H4 (cell line): ENCODE results near the gene TPM2. TPM values are rescaled to one million over a fixed set of nuclear protein-coding genes. Genes with fewer than 3 reads are reported as not detected.

Experiments
- DNase-seq: peaks from one replicate; pipeline ENCODE4 v3.0.0-alpha.2; 2015; ENCODE audit warnings: low spot score
- total RNA-seq: library from RNA; depleted of rRNA; stranded (reverse); fragments of >200 nt; shearing (Covaris generic); gene quantifications from 2 replicates; pipeline ENCODE4 v1.2.3, GENCODE V29; 2014; rRNA removed

TPM2 gene
- total RNA-seq, result 2.7 and 3.9 TPM in 2 replicates

DNA sequence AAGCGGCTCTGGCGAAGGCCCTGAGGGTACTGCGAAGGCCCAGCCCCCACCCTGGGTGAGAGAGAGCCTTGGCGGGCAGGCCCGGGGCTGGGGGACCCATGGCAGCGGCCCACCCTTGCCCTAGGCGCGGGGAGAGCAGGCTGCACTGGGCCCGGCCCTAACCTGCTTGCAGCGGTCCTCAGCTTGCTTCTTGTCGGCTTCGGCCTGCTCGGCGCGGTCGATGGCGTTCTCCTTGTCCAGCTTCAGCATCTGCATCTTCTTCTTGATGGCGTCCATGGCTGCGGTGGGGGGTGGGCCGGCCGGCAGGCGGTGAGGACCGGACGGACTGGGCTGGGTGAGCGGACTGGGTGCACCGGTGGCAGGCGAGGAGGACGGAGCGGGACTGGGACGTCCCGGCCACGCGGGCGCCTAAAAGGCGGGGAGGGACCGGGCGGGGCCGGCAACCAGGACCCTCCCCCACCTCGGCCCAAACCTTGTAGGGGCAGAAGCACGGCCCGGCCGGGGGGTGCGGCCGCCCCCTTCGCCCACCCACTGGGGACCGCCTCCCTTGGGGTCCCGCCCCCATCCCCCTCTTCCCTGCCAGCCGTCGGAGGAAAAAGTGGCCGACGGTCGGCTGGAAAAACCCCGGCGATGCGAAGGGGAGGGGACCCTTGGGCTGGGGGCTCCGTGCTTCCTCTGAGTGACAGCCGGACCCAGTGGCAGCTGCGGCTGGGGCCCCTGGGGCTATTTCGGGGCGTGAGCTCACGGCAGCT lies at the start of gene TPM2:
TSS of gene TPM2 (minus strand) at position 384 of the 752 bp plus-strand sequence. CDS start at position 276, 108 bp downstream.
- no peak for DNase-seq

DNA sequence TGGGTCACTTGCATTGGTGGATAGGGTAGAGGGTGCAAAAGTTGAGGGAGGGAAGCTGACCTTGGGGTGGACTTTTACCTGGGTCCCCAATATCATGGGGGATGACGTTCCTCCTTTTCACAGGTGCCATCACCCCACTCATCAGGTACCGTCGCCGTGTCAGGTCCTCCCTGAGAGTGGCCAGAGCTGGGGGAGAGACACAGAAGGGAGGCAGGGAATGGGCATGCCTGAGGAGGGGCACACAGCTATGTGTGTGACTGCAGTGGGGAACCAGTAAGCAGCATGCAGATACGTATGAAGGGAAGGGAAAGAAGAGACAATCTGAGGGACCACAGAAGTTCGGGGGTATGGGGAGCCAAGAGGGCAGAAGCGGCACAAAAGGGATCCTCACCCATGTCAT lies 49.2 kb upstream of the TPM2 start:
- DNase-seq, result no peak

DNA sequence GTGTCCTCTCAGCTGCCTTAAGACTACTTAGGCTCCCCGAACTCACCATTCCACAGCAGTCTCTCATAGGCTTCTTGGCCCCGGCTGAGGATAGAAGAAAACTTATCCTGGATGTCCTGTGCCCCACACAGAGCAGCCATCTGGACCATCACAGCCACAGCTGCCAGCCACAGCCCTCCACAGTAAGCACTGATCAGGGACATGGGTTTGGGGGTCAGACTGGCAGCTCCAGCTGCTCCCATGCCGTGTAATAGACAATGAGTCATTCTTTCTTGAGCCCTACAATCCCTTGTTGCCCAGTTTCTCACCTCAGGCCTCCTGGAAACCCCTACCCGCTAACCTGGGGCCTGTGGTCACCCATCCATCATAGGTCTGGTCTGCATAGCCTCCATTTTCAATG lies 48.5 kb upstream of the TPM2 start:
- no peak for DNase-seq

DNA sequence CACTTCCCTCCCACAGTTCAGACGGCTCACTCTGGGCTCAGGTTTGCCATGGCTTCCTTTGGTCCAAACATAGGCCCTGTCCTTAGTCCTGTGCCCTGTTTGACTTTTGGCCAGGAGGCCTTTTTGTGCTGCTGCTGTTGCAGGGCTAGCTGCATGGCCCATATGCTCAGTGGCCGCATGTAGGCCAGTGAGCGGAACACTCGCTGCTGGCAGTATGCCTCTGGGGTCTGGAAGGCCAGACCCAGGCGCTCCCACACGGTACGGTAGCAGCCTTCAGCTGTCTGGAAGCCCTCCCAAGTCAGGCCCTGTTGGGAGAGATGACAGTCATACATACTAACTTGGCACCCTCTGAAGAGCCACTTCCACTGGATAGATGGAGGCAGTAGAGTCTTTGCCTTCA lies 47.4 kb upstream of the TPM2 start:
- DNase-seq, result no peak

DNA sequence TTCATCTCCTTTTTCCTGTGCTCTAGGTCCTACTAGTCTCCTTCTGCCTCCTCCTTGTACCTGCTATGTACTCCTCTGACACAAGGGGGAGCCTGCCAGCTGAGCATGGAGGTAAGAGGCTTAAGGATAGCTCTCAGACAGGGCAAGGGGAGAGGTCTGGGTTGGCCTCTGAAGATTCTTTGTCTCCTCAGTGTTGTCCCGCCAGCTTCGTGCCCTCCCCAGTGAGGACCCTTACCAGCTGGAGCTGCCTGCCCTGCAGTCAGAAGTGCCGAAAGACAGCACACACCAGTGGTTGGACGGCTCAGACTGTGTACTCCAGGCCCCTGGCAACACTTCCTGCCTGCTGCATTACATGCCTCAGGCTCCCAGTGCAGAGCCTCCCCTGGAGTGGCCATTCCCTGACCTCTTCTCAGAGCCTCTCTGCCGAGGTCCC lies 46.5 kb upstream of the TPM2 start:
- DNase-seq, result peak; percentile 78

DNA sequence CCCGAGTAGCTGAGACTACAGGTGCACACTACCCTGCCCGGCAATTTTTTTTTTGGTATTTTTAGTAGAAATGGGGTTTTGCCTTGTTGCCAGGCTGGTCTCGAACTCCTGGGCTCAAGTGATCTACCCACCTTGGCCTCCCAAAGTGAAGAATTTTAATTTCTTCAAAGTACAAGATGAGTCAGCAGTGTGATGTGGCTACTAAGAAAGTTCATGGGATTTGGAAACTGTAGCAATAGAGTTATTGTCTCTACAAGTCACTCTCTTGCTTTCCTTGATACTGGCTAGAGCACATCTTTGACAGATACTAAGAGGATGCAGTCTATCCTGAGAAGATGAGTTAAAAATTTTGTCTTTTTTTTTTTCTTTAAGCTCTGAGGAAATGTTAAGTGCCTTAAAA lies 44.4 kb upstream of the TPM2 start:
- DNase-seq, result no peak

DNA sequence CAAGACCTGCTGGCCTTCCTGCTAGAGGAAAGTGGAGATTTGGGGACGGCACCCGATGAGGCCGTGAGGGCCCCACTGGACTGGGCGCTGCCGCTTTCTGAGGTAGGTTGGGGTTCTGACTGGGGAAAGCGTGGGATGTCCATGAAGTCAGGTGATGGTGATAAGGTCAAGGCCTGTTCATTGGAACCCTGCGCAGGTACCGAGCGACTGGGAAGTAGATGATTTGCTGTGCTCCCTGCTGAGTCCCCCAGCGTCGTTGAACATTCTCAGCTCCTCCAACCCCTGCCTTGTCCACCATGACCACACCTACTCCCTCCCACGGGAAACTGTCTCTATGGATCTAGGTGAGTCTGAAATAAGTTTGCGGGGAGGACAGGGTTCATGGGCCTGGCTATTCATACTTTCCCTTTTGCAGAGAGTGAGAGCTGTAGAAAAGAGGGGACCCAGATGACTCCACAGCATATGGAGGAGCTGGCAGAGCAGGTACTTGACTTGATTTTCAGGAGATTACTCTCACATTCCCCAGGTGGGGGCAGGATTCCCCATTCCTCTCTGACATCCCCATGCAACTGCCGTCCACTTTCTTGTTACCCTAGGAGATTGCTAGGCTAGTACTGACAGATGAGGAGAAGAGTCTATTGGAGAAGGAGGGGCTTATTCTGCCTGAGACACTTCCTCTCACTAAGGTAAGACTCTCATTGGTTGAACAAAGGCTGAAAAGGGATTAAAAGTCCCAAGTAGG lies 43.2 kb upstream of the TPM2 start:
- DNase-seq, result peak; percentile 65

DNA sequence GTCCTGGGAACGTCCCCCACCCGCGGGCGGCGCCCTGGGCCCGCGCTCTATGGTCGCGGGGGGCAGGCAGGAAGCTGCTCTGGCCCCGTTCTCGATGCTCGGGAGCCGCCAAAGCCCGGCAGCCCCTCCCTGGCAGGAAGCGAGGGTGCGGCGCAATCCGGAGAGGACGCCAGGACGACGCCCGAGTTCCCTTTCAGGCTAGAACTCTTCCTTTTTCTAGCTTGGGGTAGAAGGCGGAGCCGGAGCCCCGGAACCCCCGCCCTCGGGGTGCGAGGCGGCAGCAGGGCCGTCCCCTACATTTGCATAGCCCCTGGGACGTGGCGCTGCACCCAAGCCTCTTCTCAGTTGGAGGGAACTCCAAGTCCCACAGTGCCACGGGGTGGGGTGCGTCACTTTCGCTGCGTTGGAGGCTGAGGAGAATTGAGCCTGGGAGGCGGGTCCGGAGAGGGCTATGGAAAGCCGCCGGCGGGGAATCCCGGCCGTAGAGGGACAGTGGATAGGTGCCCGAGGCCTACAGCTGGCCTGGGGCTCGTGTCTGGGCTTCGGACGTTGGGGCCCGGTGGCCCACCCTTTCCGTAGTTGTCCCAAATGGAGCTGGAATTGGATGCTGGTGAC lies 42.6 kb upstream of the TPM2 start, which contains the start of the genes CREB3 and TLN1:
TSS of gene CREB3 (plus strand) at position 482 of the 615 bp plus-strand sequence. CDS start at position 589, 107 bp downstream.
TSS of gene TLN1 (minus strand) at position 11 of the 615 bp plus-strand sequence. CDS start 6,501 bp downstream, outside the sequence.
- peak; percentile 99 for DNase-seq

DNA sequence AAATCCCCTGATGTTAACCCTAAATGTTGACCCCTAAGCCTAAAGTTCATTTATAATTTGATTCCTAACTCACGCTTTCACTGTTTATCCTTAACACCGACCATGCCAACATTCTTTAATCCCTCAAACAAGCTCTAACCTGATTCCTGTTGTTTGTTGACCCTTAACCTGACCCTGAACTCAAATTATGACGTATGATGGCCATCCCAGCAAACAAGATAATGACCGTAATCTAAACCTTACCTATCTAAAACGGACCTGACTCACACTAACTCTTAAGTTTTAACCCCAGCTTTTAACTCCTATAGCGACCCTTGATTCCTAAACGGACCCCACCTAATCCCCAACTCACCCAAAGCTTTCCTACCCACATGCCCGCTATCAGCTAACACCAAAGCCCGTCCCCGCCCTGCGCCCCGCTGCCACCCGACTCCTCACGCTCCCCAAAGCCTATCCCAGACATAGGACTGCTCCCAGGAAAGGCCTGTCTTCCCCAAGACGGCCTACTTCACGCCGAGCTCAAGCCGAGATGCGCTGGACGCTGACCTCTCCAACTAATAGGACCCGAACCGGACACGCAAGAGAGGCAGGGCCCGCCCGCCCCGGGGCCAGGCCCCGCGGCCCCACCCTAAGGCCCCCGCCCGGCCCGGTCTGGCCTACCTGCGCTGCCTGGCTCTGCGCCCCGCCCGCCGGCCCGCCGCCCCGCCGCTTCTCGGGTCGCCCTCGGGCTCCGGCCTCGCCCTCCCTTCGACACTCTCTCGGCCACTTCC lies 41.9 kb upstream of the TPM2 start:
- peak; percentile 36 for DNase-seq

DNA sequence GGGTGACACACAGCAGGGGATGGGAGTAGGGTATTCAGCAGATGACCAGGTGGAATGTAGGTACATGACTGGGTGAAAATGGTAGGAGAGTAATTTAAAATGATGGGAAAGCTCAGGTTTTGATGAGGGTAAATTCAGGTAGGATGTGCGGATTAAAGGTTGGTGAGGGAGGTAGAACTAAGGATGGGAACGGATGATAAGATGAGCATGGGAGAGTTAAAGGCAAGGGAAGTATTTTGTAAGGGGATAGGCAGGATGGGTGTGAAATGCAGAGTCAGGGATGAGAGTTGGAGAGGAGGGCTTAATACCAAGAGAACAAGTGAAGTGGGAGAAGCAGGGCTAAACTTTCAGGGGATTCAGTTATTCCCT lies 40.7 kb upstream of the TPM2 start:
- no peak for DNase-seq

DNA sequence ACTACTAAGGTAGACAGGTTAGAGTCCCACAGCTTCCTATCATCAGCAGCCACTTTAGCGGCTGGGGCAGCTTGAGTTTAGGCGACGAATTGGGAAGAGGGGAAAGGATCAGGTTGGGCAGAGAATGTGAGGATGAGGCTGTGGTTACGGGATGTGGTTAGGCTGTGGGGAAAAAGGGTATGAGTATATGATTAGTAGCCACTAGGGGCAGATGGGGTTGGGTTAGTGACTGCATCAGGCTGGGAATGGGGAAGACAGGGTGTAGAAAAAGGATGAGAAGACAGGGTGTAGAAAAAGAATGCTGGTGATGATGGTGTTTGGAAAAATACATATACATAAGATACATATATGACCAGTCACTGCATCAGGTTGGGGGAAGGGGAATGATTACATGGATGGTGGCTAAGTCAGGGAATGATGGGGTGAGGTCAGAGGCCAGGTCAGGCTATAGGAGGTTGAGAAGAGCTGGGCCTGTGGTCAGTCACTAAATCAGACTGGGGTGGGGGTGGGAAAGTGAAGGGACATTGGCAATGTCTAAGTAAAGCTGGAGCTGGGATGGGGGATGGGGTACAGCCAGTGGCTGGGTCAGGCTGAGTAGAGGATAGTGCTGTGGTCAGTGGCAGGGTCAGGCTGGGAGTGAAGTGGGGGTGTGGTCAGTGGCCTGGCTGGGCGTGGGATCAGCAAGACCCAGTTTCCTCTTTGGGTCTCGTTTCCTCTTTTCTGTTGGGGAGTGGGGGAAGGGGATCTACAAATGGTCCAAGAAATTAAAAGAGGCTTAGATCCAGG lies 40.2 kb upstream of the TPM2 start:
- peak; percentile 91 for DNase-seq

DNA sequence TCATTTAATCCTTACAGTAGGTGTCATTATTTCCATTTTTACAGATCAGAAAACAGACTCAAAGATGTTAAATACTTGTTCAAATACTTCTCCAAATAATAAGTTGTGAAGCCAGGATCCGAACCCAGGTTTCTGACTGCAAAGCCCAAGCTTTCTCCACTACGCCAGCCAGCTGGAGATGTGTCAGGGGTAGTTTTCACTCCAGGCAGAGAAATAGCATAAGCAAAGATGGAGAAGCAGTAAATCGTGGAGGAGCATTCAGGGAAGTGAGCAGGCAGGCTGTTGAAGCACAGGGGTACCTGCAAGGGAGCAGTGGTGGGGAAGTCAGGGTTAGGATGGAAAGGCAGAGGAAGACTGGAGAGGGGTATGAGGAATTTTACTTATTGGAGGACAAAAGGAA lies 39.4 kb upstream of the TPM2 start:
- DNase-seq, result no peak

DNA sequence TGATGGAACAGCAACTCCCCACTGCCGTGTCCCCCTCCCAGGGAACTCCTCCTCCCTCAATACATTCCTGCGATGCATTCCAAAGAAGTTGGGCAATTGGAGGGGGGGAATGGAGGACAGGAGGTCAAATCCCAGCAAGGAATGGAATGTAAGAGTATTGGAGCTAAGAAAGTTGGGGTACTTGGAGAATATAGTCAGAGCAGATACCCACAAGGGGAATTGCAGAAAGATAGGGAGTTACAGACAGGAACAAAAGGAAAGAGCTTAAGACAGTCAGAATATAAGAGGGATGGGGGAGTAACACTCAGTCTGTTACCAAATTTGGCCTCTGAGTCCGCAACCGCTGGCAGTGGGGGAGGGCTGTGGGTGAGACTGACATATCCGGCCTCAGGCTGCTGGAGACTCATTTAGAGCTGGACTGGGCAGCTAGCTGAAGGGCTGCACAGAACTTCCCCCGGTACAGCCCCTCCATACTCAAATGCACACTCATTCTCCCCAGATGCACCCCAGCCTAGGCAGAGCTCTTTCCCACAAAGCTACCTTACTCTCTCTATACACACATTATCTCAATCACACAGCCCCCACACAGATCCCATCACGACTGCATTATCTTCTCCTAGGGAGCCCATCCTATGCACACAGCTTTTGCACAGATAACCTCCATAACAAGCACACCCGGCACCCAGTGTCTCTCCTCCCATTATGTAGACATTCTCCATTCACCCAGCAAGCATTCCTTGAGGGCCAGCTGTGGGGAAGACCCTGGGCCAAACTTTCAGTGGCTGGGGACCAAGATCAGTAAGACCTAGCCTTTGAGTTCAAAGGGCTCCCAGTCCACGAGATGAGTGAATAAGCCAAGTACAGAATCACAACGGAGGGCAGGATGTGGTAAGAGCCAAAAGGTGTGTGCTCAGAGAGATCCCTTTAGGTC lies 38.6 kb upstream of the TPM2 start:
- DNase-seq, result peak; percentile 89

DNA sequence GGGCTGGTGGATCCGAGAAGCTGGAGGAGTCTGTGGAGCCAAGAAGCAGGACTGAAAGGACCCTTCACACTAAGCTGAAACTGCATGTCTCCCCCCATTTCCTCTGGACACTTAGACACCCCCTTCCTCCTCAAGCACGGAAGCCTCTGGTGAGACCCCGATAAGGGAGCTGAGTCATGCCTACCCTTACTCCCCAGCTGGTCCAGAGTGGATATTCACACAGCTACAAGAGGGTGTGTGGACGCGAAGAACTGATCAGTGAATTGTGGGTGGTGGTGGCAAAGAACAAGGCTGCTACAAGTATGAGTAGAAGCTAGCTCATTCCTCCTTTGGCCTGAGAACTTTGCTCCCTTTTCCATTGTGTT lies 37.9 kb upstream of the TPM2 start:
- no peak for DNase-seq

DNA sequence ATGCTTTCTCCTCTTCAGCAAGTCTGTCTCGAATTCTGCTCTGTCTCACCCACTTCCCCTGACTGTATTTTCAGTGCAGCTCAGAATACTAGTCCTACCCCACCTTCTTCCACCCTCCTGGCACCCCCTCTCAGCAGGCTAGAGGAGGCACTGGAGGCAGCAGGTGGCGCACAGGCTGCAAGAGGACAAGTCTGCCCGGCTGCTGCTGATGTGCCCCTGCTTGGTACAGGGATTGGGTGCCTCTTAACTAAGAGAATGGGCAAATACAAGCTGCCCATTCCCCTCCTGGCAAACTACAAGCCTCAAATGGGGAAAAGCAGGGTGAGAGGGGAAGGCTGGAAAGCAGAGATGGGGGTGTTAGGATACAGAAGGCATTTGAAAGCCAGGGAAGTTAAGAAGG lies 37.2 kb upstream of the TPM2 start:
- peak; percentile 39 for DNase-seq

DNA sequence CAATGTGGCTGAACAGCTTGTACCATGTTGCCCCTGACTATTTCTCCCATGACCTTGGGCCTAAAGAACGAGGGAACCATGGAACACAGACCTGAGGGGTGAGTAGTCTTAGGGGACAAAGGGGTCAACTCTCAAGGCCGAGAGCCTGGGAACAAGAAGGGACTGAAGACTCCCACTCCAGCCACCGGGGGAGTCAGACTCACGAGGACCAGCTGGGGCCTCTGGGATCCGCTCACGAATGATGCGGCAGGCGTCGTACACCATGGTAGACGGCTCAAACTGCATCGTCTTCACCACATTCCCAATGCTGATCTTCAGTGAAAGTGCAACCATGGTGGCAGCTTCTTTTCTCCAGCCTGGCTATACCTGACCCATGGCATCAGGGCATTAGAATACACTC lies 35.6 kb upstream of the TPM2 start:
- no peak for DNase-seq

DNA sequence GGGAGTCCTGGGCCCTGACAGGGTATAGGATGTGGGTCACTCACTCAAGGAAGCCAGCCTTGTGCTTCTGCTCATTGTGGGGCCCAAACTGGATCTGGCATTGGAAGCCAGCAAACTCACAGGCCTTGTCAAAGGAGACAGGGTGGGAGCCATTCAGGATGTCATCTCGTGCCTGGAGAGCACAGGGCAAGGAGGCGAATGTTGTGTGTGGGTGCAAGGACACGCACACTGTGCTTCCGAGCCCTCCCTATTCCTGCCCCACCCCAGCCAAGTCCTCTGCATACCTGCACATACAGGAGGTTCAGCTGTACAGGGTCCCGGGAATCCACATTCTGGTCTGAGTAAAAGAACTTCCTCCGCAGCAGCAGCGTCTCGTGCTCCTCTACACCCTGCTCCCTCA lies 34.2 kb upstream of the TPM2 start:
- DNase-seq, result no peak

DNA sequence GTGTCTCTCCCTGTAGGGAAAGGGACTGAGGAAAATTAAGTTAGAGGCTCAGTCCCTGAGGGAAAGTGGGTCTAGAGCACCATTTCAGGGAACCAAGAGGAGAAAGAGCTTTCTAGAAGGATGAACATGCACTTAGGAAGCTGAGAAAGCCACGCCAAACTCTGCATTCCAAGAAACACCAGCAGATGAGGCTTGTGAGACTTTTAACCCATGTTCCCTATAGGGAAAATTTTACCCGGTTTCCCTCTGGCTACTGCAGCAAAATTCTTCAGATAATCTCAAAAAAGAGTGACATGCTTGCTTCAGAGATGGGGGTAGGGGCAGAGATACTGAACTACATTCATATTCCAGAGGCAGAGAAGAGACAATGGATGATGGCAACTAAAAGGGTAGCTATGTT lies 33.7 kb upstream of the TPM2 start:
- DNase-seq, result no peak

DNA sequence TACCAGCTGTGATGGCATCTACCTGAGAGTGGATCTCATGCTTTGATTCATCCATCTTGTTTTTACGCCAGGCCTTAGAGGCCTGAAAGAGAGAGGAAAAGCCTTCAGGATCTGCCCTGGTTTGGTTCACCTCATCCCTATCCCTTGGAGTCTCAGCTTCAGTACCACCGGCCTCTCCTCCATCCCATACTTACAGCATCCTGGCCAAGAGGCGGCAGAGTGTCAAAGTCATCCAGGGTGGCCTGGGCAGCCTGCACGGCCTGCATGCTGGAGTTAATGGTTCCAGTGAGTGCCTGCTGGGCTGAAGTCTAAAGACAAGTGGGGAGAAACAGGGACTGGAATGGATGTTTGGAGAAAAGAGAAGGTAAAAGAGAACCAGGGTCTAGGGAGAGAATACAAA lies 29.8 kb upstream of the TPM2 start:
- no peak for DNase-seq
